Nephron (organoid): ENCODE data around the gene DENND4C.
"Not testable (repeated sequence)": the region's sequence is repeated elsewhere in the genome, so short reads cannot be mapped to it uniquely, and the experiment has no call there.

Experiments used
- H3K27ac Mint-ChIP-seq, 3 experiments: 2 replicates each; pipeline ENCODE4 v1.8.0; 2020; ENCODE audit warnings: mixed read lengths in 3 of 3, mild to moderate bottlenecking in 2 of 3, moderate library complexity in 1 of 3
- H3K27me3 Mint-ChIP-seq: 2 replicates; pipeline ENCODE4 v1.8.0; 2021; ENCODE audit warnings: low read depth, mild to moderate bottlenecking, moderate library complexity, mixed read lengths
- H3K36me3 Mint-ChIP-seq: 2 replicates; pipeline ENCODE4 v1.8.0; 2020; ENCODE audit warnings: low read depth, mixed read lengths
- H3K4me1 Mint-ChIP-seq: 2 replicates; pipeline ENCODE4 v1.8.0; 2020; ENCODE audit warnings: mixed read lengths
- H3K4me3 Mint-ChIP-seq, 3 experiments: 2 replicates each; pipeline ENCODE4 v1.8.0; 2020; ENCODE audit warnings: mild to moderate bottlenecking in 3 of 3, mixed read lengths in 3 of 3, moderate library complexity in 2 of 3
- H3K9me3 Mint-ChIP-seq: 2 replicates; pipeline ENCODE4 v1.8.0; 2020; ENCODE audit warnings: mixed read lengths
- CTCF ChIP-seq, 3 experiments: fragments of 200-600 bp; sonication (generic); IDR thresholded peaks; one replicate each; pipeline ENCODE4 v1.5.0; 2021; ENCODE audit warnings: antibody characterized with exemption in 3 of 3; ENCODE audit not compliant: unreplicated experiment in 3 of 3

DENND4C gene

GRCh38 chr9:19186232-19186631 is 44.3 kb upstream of the DENND4C start:
- Mint-ChIP-seq H3K27me3 (no peaks in the 10 kb centered on the region), H3K4me1 (peaks cover 8% of the 10 kb centered on the region), H3K36me3 (peaks cover 3% of the 10 kb centered on the region), H3K27ac (peak overlapping the region in 1 of 3 experiments; percentile 41), H3K9me3 (no peaks in the 10 kb centered on the region), H3K4me3 (no peak overlapping the region)
- no peak for TF ChIP-seq CTCF (IDR thresholded peaks at IDR 0.05; ENCODE audit: unreplicated experiment in 3 of 3)

GRCh38 chr9:19188771-19189170 is 41.7 kb upstream of the DENND4C start:
- no peak for TF ChIP-seq CTCF (IDR thresholded peaks at IDR 0.05; ENCODE audit: unreplicated experiment in 3 of 3)
- Mint-ChIP-seq H3K9me3 (no peaks in the 10 kb centered on the region), H3K27ac (no peak overlapping the region), H3K36me3 (peaks cover 4% of the 10 kb centered on the region), H3K4me3 (no peak overlapping the region), H3K27me3 (no peaks in the 10 kb centered on the region), H3K4me1 (peaks cover 13% of the 10 kb centered on the region)

- H3K4me3 Mint-ChIP-seq: no peak overlapping the region
- no peaks in the 10 kb centered on the region for H3K9me3 Mint-ChIP-seq
- peaks cover 3% of the 10 kb centered on the region for H3K27me3 Mint-ChIP-seq
- peaks cover 5% of the 10 kb centered on the region for H3K4me1 Mint-ChIP-seq
- peak overlapping the region in 2 of 3 experiments; percentile 3 to 11 for H3K27ac Mint-ChIP-seq
- H3K36me3 Mint-ChIP-seq: peaks cover 4% of the 10 kb centered on the region
- no peak for TF ChIP-seq CTCF (IDR thresholded peaks at IDR 0.05; ENCODE audit: unreplicated experiment in 3 of 3)
These were observed 38.1 kb upstream of the DENND4C start for GRCh38 chr9:19192202-19193028.

GRCh38 chr9:19193029-19193324 is 37.5 kb upstream of the DENND4C start:
- no peak for TF ChIP-seq CTCF (IDR thresholded peaks at IDR 0.05; ENCODE audit: unreplicated experiment in 3 of 3)
- Mint-ChIP-seq H3K9me3 (no peaks in the 10 kb centered on the region), H3K27ac (no peak overlapping the region), H3K4me3 (no peak overlapping the region), H3K4me1 (peaks cover 5% of the 10 kb centered on the region), H3K36me3 (peaks cover 4% of the 10 kb centered on the region), H3K27me3 (peaks cover 3% of the 10 kb centered on the region)

- H3K27ac Mint-ChIP-seq, H3K4me1 Mint-ChIP-seq, H3K9me3 Mint-ChIP-seq: not testable (repeated sequence)
These were observed 37.0 kb upstream of the DENND4C start for GRCh38 chr9:19193358-19193973.

GRCh38 chr9:19198406-19198805 is 32.1 kb upstream of the DENND4C start:
- H3K9me3 Mint-ChIP-seq: no peaks in the 10 kb centered on the region
- peaks cover 3% of the 10 kb centered on the region for H3K27me3 Mint-ChIP-seq
- H3K27ac Mint-ChIP-seq: no peak overlapping the region
- peaks cover 27% of the 10 kb centered on the region for H3K4me1 Mint-ChIP-seq
- H3K36me3 Mint-ChIP-seq: no peaks in the 10 kb centered on the region
- no peak for TF ChIP-seq CTCF (IDR thresholded peaks at IDR 0.05; ENCODE audit: unreplicated experiment in 3 of 3)
- no peak overlapping the region for H3K4me3 Mint-ChIP-seq

More at GRCh38 chr9:19193358-19193973, 37.0 kb upstream of the DENND4C start:
- H3K36me3 Mint-ChIP-seq, H3K4me3 Mint-ChIP-seq, H3K27me3 Mint-ChIP-seq: not testable (repeated sequence)
